Body of pancreas (tissue), 4 donors: Measurements from ENCODE around the gene KIAA0232. TPM values are rescaled to one million over a fixed set of nuclear protein-coding genes. Genes with fewer than 3 reads are reported as not detected.
"Not testable (repeated sequence)": the region's sequence is repeated elsewhere in the genome, so short reads cannot be mapped to it uniquely, and the experiment has no call there.

ENCODE experiments used
- ATAC-seq: fragments of 150-250 bp; one replicate; pipeline ENCODE4 v1.9.1; 2016
- DNase-seq, 4 donors: peaks; one replicate each; pipeline ENCODE4 v3.0.0-alpha.2; 2019
- H3K27ac ChIP-seq, 4 donors: fragments of 200-600 bp; sonication (generic); 1 replicate in 3 of 4; 2 replicates in 1 of 4; pipeline versions ENCODE4 v1.5.1 to v1.6.1; 2016 to 2019; ENCODE audit warnings: mild to moderate bottlenecking in 1 of 4, mixed read lengths in 1 of 4, moderate library complexity in 1 of 4
- H3K27me3 ChIP-seq, 2 donors: fragments of 200-600 bp; sonication (generic); one replicate each; pipeline ENCODE4 v1.6.0; 2016; ENCODE audit warnings: mild to moderate bottlenecking in 1 of 2
- H3K36me3 ChIP-seq, 2 donors: fragments of 200-600 bp; sonication (generic); replicated peaks in 1 of 2; 2 replicates each; pipeline ENCODE4 v1.5.1; 2016; ENCODE audit warnings: low read depth in 2 of 2; ENCODE audit not compliant: insufficient read depth in 1 of 2
- H3K4me1 ChIP-seq: fragments of 200-600 bp; sonication (generic); one replicate; pipeline ENCODE4 v1.6.0; 2016
- H3K4me3 ChIP-seq, 2 donors: fragments of 200-600 bp; sonication (generic); 1 replicate in 1 of 2; 2 replicates in 1 of 2; pipeline ENCODE4 v1.5.1; 2016 to 2019
- H3K9me3 ChIP-seq, 3 donors: fragments of 200-600 bp; sonication (generic); 1 replicate in 2 of 3; 2 replicates in 1 of 3; pipeline ENCODE4 v1.5.1; 2016
- CTCF ChIP-seq, 7 experiments: fragments of 450-650 bp in 4 of 7; fragments of 200-600 bp in 3 of 7; sonication (generic) in 3 of 7; IDR thresholded peaks; one replicate each; pipeline ENCODE4 v1.5.1; 2016 to 2019; ENCODE audit warnings: antibody characterized with exemption in 7 of 7
- POLR2A ChIP-seq, 3 donors: fragments of 450-650 bp; IDR thresholded peaks; one replicate each; pipeline ENCODE4 v1.6.1; 2016; ENCODE audit warnings: antibody characterized with exemption in 3 of 3, mild to moderate bottlenecking in 2 of 3
- WGBS, 2 donors: methylation state at CpG; one replicate each; pipeline ENCODE4 v1.1.5; 2017; 5-methylcytosine and 5-hydroxymethylcytosine counted together
- intact Hi-C: fragments of 100-400 bp; cut with DNase I; formaldehyde crosslinking; loops from one replicate; pipeline ENCODE4 v1.15.1; 2023
- total RNA-seq, 2 donors: library from RNA; depleted of rRNA; stranded (reverse); fragments of >200 nt; gene quantifications; one replicate each; pipeline ENCODE4 v1.1.0, GENCODE V29; 2016

Gene KIAA0232
- total RNA-seq, 2 donors from 2014 or later = 9.6 to 15.0 TPM

- ATAC-seq (no peak), DNase-seq (no peak)
- Histone ChIP-seq H3K36me3 (no peaks in the 10 kb centered on the region), H3K4me1 (peaks cover 3% of the 10 kb centered on the region), H3K4me3 (no peak overlapping the region), H3K9me3 (no peaks in the 10 kb centered on the region), H3K27me3 (no peaks in the 10 kb centered on the region), H3K27ac (no peak overlapping the region)
- TF ChIP-seq POLR2A (IDR thresholded peaks at IDR 0.05) = no peak
- no peak for TF ChIP-seq CTCF (IDR thresholded peaks at IDR 0.05)
- 91 to 93% methylated on average over 3 of the region's 3 CpGs for WGBS, 2 donors
- intact Hi-C loops = no loop called here
Observed at GRCh38 chr4:6754481-6755087, 27.9 kb upstream of the KIAA0232 start.

GRCh38 chr4:6755088-6755753 is 27.3 kb upstream of the KIAA0232 start:
- Histone ChIP-seq H3K27me3 (no peaks in the 10 kb centered on the region), H3K36me3 (no peaks in the 10 kb centered on the region), H3K4me1 (no peaks in the 10 kb centered on the region), H3K9me3 (no peaks in the 10 kb centered on the region), H3K27ac (no peak overlapping the region), H3K4me3 (no peak overlapping the region)
- ATAC-seq (no peak), DNase-seq (no peak)
- no peak for TF ChIP-seq CTCF (IDR thresholded peaks at IDR 0.05)
- TF ChIP-seq POLR2A (IDR thresholded peaks at IDR 0.05) = no peak
- intact Hi-C loops = no loop called here
- WGBS, 2 donors = 48 to 56% methylated on average over 4 to 5 of the region's 5 CpGs

GRCh38 chr4:6756345-6756744 is 26.2 kb upstream of the KIAA0232 start:
- H3K4me1 ChIP-seq, intact Hi-C loops, H3K9me3 ChIP-seq, H3K27me3 ChIP-seq, H3K27ac ChIP-seq, H3K36me3 ChIP-seq, DNase-seq, ATAC-seq, H3K4me3 ChIP-seq: not testable (repeated sequence)
- WGBS, 2 donors = 59 to 79% methylated on average over 2 to 3 of the region's 6 CpGs

- Histone ChIP-seq H3K4me1 (no peaks in the 10 kb centered on the region), H3K27me3 (no peaks in the 10 kb centered on the region), H3K27ac (no peak overlapping the region), H3K4me3 (no peak overlapping the region), H3K36me3 (no peaks in the 10 kb centered on the region), H3K9me3 (no peaks in the 10 kb centered on the region)
- intact Hi-C loops = no loop called here
- 64 to 65% methylated on average over 4 of the region's 4 CpGs for WGBS, 2 donors
- TF ChIP-seq POLR2A (IDR thresholded peaks at IDR 0.05) (no peak), CTCF (IDR thresholded peaks at IDR 0.05) (no peak)
- DNase-seq (no peak), ATAC-seq (no peak)
Observed at GRCh38 chr4:6758728-6759127, 23.8 kb upstream of the KIAA0232 start.

GRCh38 chr4:6760865-6761264 is 21.7 kb upstream of the KIAA0232 start:
- DNase-seq = no peak
- H3K4me3 ChIP-seq = no peak overlapping the region
- H3K36me3 ChIP-seq = no peaks in the 10 kb centered on the region
- peak overlapping the region in 2 of 4 donors; percentile 29 to 66 for H3K27ac ChIP-seq
- H3K4me1 ChIP-seq = no peaks in the 10 kb centered on the region
- TF ChIP-seq CTCF (IDR thresholded peaks at IDR 0.05) = no peak
- TF ChIP-seq POLR2A (IDR thresholded peaks at IDR 0.05) = no peak
- ATAC-seq = no peak
- WGBS, 2 donors = 87 to 93% methylated on average over 9 of the region's 9 CpGs
- intact Hi-C loops = no loop called here
- no peaks in the 10 kb centered on the region for H3K9me3 ChIP-seq
- no peaks in the 10 kb centered on the region for H3K27me3 ChIP-seq
